Measurements from ENCODE around the gene TRIM44.

Gene TRIM44

GRCh38 chr11:35822815-35823495 is 160.4 kb downstream of the TRIM44 start:
- Histone ChIP-seq H3K4me3 (ENCODE audit: low read length, poor library complexity, severe bottlenecking) (no peak overlapping the region), H2AFZ (ENCODE audit: low read length) (no peak overlapping the region), H3K27me3 (ENCODE audit: insufficient read depth, low read length, poor library complexity, severe bottlenecking) (no peaks in the 10 kb centered on the region), H3K4me1 (ENCODE audit: insufficient read depth, low read length, poor library complexity, severe bottlenecking) (no peaks in the 10 kb centered on the region), H3K4me2 (ENCODE audit: low read depth, low read length, poor library complexity, severe bottlenecking) (no peak overlapping the region), H3K36me3 (ENCODE audit: insufficient read depth, low read length) (no peaks in the 10 kb centered on the region), H3K9me2 (replicated peaks; ENCODE audit: low read depth, low read length) (no peaks in the 10 kb centered on the region), H4K20me1 (ENCODE audit: insufficient read depth, low read length, poor library complexity, severe bottlenecking) (no peaks in the 10 kb centered on the region), H3F3A (ENCODE audit: low read depth) (no peaks in the 10 kb centered on the region), H3K9me3 (ENCODE audit: insufficient read depth, low read depth, low read length) (no peaks in the 10 kb centered on the region), H3K9ac (ENCODE audit: low read depth, low read length, poor library complexity, severe bottlenecking) (no peak overlapping the region), H3K79me2 (ENCODE audit: insufficient read depth, low read length) (no peaks in the 10 kb centered on the region)
- no peak for TF ChIP-seq EZH2phosphoT487 (IDR thresholded peaks at IDR 0.05; ENCODE audit: borderline replicate concordance)
- TF ChIP-seq, protein P1, sequence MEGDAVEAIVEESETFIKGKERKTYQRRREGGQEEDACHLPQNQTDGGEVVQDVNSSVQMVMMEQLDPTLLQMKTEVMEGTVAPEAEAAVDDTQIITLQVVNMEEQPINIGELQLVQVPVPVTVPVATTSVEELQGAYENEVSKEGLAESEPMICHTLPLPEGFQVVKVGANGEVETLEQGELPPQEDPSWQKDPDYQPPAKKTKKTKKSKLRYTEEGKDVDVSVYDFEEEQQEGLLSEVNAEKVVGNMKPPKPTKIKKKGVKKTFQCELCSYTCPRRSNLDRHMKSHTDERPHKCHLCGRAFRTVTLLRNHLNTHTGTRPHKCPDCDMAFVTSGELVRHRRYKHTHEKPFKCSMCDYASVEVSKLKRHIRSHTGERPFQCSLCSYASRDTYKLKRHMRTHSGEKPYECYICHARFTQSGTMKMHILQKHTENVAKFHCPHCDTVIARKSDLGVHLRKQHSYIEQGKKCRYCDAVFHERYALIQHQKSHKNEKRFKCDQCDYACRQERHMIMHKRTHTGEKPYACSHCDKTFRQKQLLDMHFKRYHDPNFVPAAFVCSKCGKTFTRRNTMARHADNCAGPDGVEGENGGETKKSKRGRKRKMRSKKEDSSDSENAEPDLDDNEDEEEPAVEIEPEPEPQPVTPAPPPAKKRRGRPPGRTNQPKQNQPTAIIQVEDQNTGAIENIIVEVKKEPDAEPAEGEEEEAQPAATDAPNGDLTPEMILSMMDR (conservative IDR thresholded peaks at IDR 0.05; ENCODE audit: low read length), result no peak

- Histone ChIP-seq H3K9me3 (ENCODE audit: insufficient read depth, low read depth, low read length) (no peaks in the 10 kb centered on the region), H3K9me2 (replicated peaks; ENCODE audit: low read depth, low read length) (no peaks in the 10 kb centered on the region), H3K79me2 (ENCODE audit: insufficient read depth, low read length) (no peaks in the 10 kb centered on the region), H3K4me1 (ENCODE audit: insufficient read depth, low read length, poor library complexity, severe bottlenecking) (no peaks in the 10 kb centered on the region), H3K36me3 (ENCODE audit: insufficient read depth, low read length) (no peaks in the 10 kb centered on the region), H3K4me2 (ENCODE audit: low read depth, low read length, poor library complexity, severe bottlenecking) (no peak overlapping the region), H3K9ac (ENCODE audit: low read depth, low read length, poor library complexity, severe bottlenecking) (no peak overlapping the region), H4K20me1 (ENCODE audit: insufficient read depth, low read length, poor library complexity, severe bottlenecking) (no peaks in the 10 kb centered on the region), H3K4me3 (ENCODE audit: low read length, poor library complexity, severe bottlenecking) (no peak overlapping the region), H3F3A (ENCODE audit: low read depth) (no peaks in the 10 kb centered on the region), H3K27me3 (ENCODE audit: insufficient read depth, low read length, poor library complexity, severe bottlenecking) (no peaks in the 10 kb centered on the region), H2AFZ (ENCODE audit: low read length) (no peak overlapping the region)
- TF ChIP-seq, protein P1 (conservative IDR thresholded peaks at IDR 0.05; ENCODE audit: low read length), result no peak
- no peak for TF ChIP-seq EZH2phosphoT487 (IDR thresholded peaks at IDR 0.05; ENCODE audit: borderline replicate concordance)
Observed at GRCh38 chr11:35823742-35824298, 161.2 kb downstream of the TRIM44 start.

DNA sequence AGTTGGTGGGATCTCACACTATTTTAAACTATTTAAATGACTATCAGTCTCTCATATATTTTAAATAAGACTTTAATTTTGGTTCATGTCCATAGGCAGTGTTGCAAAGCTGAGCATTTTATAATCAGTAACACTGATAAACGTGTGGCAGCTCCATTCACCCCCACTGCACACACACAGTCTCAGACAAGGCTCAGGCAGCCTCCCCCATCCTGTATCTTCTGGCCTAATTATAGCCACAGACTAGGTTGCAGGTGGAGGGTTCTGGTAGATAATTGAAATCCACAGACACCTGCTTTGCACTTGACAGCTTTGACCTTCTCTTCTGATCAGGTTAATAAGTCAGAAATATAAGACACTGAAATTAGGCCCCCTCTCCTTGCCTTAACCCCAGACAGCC is 162.8 kb downstream of the TRIM44 start:
- Histone ChIP-seq H2AFZ (ENCODE audit: low read length) (no peak overlapping the region), H3K4me2 (ENCODE audit: low read depth, low read length, poor library complexity, severe bottlenecking) (no peak overlapping the region), H3K27me3 (ENCODE audit: insufficient read depth, low read length, poor library complexity, severe bottlenecking) (no peaks in the 10 kb centered on the region), H3K36me3 (ENCODE audit: insufficient read depth, low read length) (no peaks in the 10 kb centered on the region), H3F3A (ENCODE audit: low read depth) (no peaks in the 10 kb centered on the region), H3K9me3 (ENCODE audit: insufficient read depth, low read depth, low read length) (no peaks in the 10 kb centered on the region), H3K9ac (ENCODE audit: low read depth, low read length, poor library complexity, severe bottlenecking) (no peak overlapping the region), H3K79me2 (ENCODE audit: insufficient read depth, low read length) (no peaks in the 10 kb centered on the region), H4K20me1 (ENCODE audit: insufficient read depth, low read length, poor library complexity, severe bottlenecking) (no peaks in the 10 kb centered on the region), H3K4me1 (ENCODE audit: insufficient read depth, low read length, poor library complexity, severe bottlenecking) (no peaks in the 10 kb centered on the region), H3K4me3 (ENCODE audit: low read length, poor library complexity, severe bottlenecking) (no peak overlapping the region), H3K9me2 (replicated peaks; ENCODE audit: low read depth, low read length) (no peaks in the 10 kb centered on the region)
- TF ChIP-seq, protein P1 (conservative IDR thresholded peaks at IDR 0.05; ENCODE audit: low read length), result no peak

Measured in Loucy (cell line).